Stomach smooth muscle (tissue), 2 donors: ENCODE measurements around the gene PEX11G.

Experiments used
- H3K27ac ChIP-seq: one replicate; pipeline ENCODE4 v1.7.0; 2013; ENCODE audit warnings: mild to moderate bottlenecking, low read length, inconsistent platforms
- H3K27me3 ChIP-seq, 2 donors: one replicate each; pipeline ENCODE4 v1.7.0; 2013; ENCODE audit warnings: low read length in 2 of 2; ENCODE audit not compliant: insufficient read depth in 2 of 2, control insufficient read depth in 1 of 2
- H3K36me3 ChIP-seq, 2 donors: one replicate each; pipeline ENCODE4 v1.7.0; 2013; ENCODE audit warnings: low read length in 2 of 2; ENCODE audit not compliant: control insufficient read depth in 2 of 2, insufficient read depth in 2 of 2
- H3K4me1 ChIP-seq: one replicate; pipeline ENCODE4 v1.7.0; 2013; ENCODE audit warnings: low read length; ENCODE audit not compliant: control insufficient read depth, insufficient read depth
- H3K4me3 ChIP-seq, 2 donors: one replicate each; pipeline ENCODE4 v1.7.0; 2013; ENCODE audit warnings: low read length in 2 of 2
- H3K9ac ChIP-seq, 2 donors: one replicate each; pipeline ENCODE4 v1.7.0; 2013; ENCODE audit warnings: low read length in 2 of 2, mild to moderate bottlenecking in 1 of 2
- H3K9me3 ChIP-seq, 2 donors: one replicate each; pipeline ENCODE4 v1.7.0; 2013; ENCODE audit warnings: low read length in 2 of 2; ENCODE audit not compliant: control insufficient read depth in 2 of 2
- donor health status: healthy.
- donor health status: Pancreatic carcinoma.

Gene PEX11G

GRCh38 chr19:7519361-7520130 is 30.7 kb upstream of the PEX11G start:
- H3K27me3 ChIP-seq: no peaks in the 10 kb centered on the region
- no peaks in the 10 kb centered on the region for H3K9me3 ChIP-seq
- H3K4me3 ChIP-seq: no peak overlapping the region
- peaks cover 0 to 2% of the 10 kb centered on the region in 2 donors for H3K36me3 ChIP-seq
- H3K9ac ChIP-seq: no peak overlapping the region
- H3K4me1 ChIP-seq: peaks cover 40% of the 10 kb centered on the region
- H3K27ac ChIP-seq: no peak overlapping the region

GRCh38 chr19:7516878-7517277 is 28.0 kb upstream of the PEX11G start:
- peak overlapping the region; percentile 42 to 81 for H3K4me3 ChIP-seq
- H3K27ac ChIP-seq: peak overlapping the region; percentile 86
- peak overlapping the region; percentile 90 to 95 for H3K9ac ChIP-seq
- peaks cover 22% of the 10 kb centered on the region for H3K4me1 ChIP-seq
- H3K9me3 ChIP-seq: no peaks in the 10 kb centered on the region
- no peaks in the 10 kb centered on the region for H3K27me3 ChIP-seq
- no peaks in the 10 kb centered on the region for H3K36me3 ChIP-seq

- H3K27ac ChIP-seq: peak overlapping the region; percentile 86
- peak overlapping the region; percentile 42 to 81 for H3K4me3 ChIP-seq
- peak overlapping the region; percentile 90 to 95 for H3K9ac ChIP-seq
- peaks cover 20% of the 10 kb centered on the region for H3K4me1 ChIP-seq
- H3K9me3 ChIP-seq: no peaks in the 10 kb centered on the region
- no peaks in the 10 kb centered on the region for H3K36me3 ChIP-seq
- H3K27me3 ChIP-seq: no peaks in the 10 kb centered on the region
Observed at GRCh38 chr19:7516333-7516732, 27.5 kb upstream of the PEX11G start.

GRCh38 chr19:7515645-7516151 is 26.9 kb upstream of the PEX11G start, which contains the start of gene ZNF358:
ZNF358 (plus strand) TSS chr19:7516103; CDS start chr19:7519243, 3,140 bp downstream.
- Histone ChIP-seq H3K36me3 (no peaks in the 10 kb centered on the region), H3K9ac (peak within 1 kb of the TSS; percentile 90 to 95), H3K4me1 (peaks cover 20% of the 10 kb centered on the region), H3K27ac (peak within 1 kb of the TSS; percentile 96), H3K4me3 (peak within 1 kb of the TSS; percentile 77 to 81), H3K27me3 (no peaks in the 10 kb centered on the region), H3K9me3 (no peaks in the 10 kb centered on the region)

- Histone ChIP-seq H3K9ac (peak overlapping the region; percentile 78 to 85), H3K4me1 (peaks cover 20% of the 10 kb centered on the region), H3K27ac (peak overlapping the region; percentile 96), H3K36me3 (no peaks in the 10 kb centered on the region), H3K27me3 (no peaks in the 10 kb centered on the region), H3K9me3 (no peaks in the 10 kb centered on the region), H3K4me3 (peak overlapping the region; percentile 77 to 81)
Observed at GRCh38 chr19:7515110-7515644, 26.3 kb upstream of the PEX11G start.

GRCh38 chr19:7513809-7514642 is 25.2 kb upstream of the PEX11G start:
- peak overlapping the region; percentile 96 for H3K27ac ChIP-seq
- peaks cover 20% of the 10 kb centered on the region for H3K4me1 ChIP-seq

GRCh38 chr19:7512400-7512851 is 23.6 kb upstream of the PEX11G start:
- Histone ChIP-seq H3K36me3 (no peaks in the 10 kb centered on the region), H3K9me3 (no peaks in the 10 kb centered on the region), H3K27me3 (no peaks in the 10 kb centered on the region), H3K4me3 (no peak overlapping the region), H3K9ac (no peak overlapping the region), H3K4me1 (peaks cover 18% of the 10 kb centered on the region), H3K27ac (no peak overlapping the region)

More at GRCh38 chr19:7513809-7514642, 25.2 kb upstream of the PEX11G start:
- no peaks in the 10 kb centered on the region for H3K27me3 ChIP-seq
- H3K9me3 ChIP-seq: no peaks in the 10 kb centered on the region
- H3K4me3 ChIP-seq: no peak overlapping the region
- H3K36me3 ChIP-seq: no peaks in the 10 kb centered on the region
- H3K9ac ChIP-seq: no peak overlapping the region

GRCh38 chr19:7509625-7510024 is 20.8 kb upstream of the PEX11G start:
- H3K27ac ChIP-seq: no peak overlapping the region
- no peaks in the 10 kb centered on the region for H3K36me3 ChIP-seq
- no peak overlapping the region for H3K4me3 ChIP-seq
- no peak overlapping the region for H3K9ac ChIP-seq
- peaks cover 2% of the 10 kb centered on the region for H3K4me1 ChIP-seq
- H3K9me3 ChIP-seq: no peaks in the 10 kb centered on the region
- peaks cover 3 to 6% of the 10 kb centered on the region in 2 donors for H3K27me3 ChIP-seq

- H3K9me3 ChIP-seq: no peaks in the 10 kb centered on the region
- no peak overlapping the region for H3K4me3 ChIP-seq
- no peak overlapping the region for H3K27ac ChIP-seq
- no peak overlapping the region for H3K9ac ChIP-seq
- peaks cover 3 to 8% of the 10 kb centered on the region in 2 donors for H3K27me3 ChIP-seq
- H3K36me3 ChIP-seq: no peaks in the 10 kb centered on the region
- peaks cover 2% of the 10 kb centered on the region for H3K4me1 ChIP-seq
Observed at GRCh38 chr19:7507884-7508283, 19.0 kb upstream of the PEX11G start.
